Sigmoid colon (tissue), 7 donors: ENCODE data around the gene SYNDIG1L. TPM values are rescaled to one million over a fixed set of nuclear protein-coding genes. Genes with fewer than 3 reads are reported as not detected.

Experiments
- DNase-seq: peaks from one replicate; pipeline ENCODE4 v3.0.0-alpha.2; 2019
- H3K27ac ChIP-seq, 4 donors: fragments of 200-600 bp; sonication (generic); one replicate each; pipeline ENCODE4 v1.5.1; 2016 to 2019; ENCODE audit warnings: mild to moderate bottlenecking in 1 of 4
- H3K27me3 ChIP-seq, 3 donors: fragments of 200-600 bp; sonication (generic); one replicate each; pipeline ENCODE4 v1.5.1; 2019; ENCODE audit warnings: mild to moderate bottlenecking in 1 of 3
- H3K36me3 ChIP-seq, 4 donors: fragments of 200-600 bp; sonication (generic); one replicate each; pipeline ENCODE4 v1.5.1; 2016 to 2019
- H3K4me1 ChIP-seq, 4 donors: fragments of 200-600 bp; sonication (generic); one replicate each; pipeline ENCODE4 v1.5.1; 2017 to 2019
- H3K4me3 ChIP-seq, 4 donors: fragments of 200-600 bp; sonication (generic); one replicate each; pipeline ENCODE4 v1.5.1; 2017 to 2019; ENCODE audit warnings: mild to moderate bottlenecking in 2 of 4, moderate library complexity in 1 of 4
- H3K9me3 ChIP-seq, 4 donors: fragments of 200-600 bp in 3 of 4; sonication (generic) in 3 of 4; one replicate each; pipeline versions ENCODE4 v1.5.1 to v1.6.1; 2013 to 2019
- EP300 ChIP-seq, 4 donors: sonication (generic); formaldehyde crosslinking; IDR thresholded peaks; one replicate each; pipeline ENCODE4 v1.6.1; 2017; ENCODE audit warnings: antibody characterized with exemption in 4 of 4
- POLR2A ChIP-seq, 2 donors: fragments of 450-650 bp; IDR thresholded peaks; one replicate each; pipeline ENCODE4 v1.6.1; 2016; ENCODE audit warnings: antibody characterized with exemption in 2 of 2, mild to moderate bottlenecking in 2 of 2, moderate library complexity in 2 of 2
- POLR2AphosphoS5 ChIP-seq, 4 donors: sonication (generic); formaldehyde crosslinking; IDR thresholded peaks; one replicate each; pipeline ENCODE4 v1.6.1; 2017; ENCODE audit warnings: antibody characterized with exemption in 4 of 4
- WGBS, 2 donors: extraction: QIAGEN DNeasy Blood & Tissue Kit; methylation state at CpG; one replicate each; pipeline ENCODE4 v1.1.7; 2013; 5-methylcytosine and 5-hydroxymethylcytosine counted together
- intact Hi-C: fragments of 100-400 bp; cut with DNase I; formaldehyde crosslinking; loops from one replicate; pipeline ENCODE4 v1.15.1; 2023
- polyA plus RNA-seq, 3 donors: library from polyadenylated mRNA; stranded (reverse); fragments of 200-250 nt; gene quantifications; one replicate each; pipeline ENCODE4 v1.2.3, GENCODE V29; 2013
- total RNA-seq, 4 donors: library from RNA; depleted of rRNA; stranded (reverse); fragments of >200 nt; gene quantifications; one replicate each; pipeline ENCODE4 v1.1.0, GENCODE V29; 2016
- TF ChIP-seq, protein P1 (sequence below), 4 experiments: fragments of 450-650 bp in 3 of 4; fragments of 200-600 bp in 1 of 4; IDR thresholded peaks; one replicate each; pipeline ENCODE4 v1.5.1; 2016 to 2019; ENCODE audit warnings: antibody characterized with exemption in 4 of 4, mild to moderate bottlenecking in 3 of 4, moderate library complexity in 2 of 4
- donor health status: healthy with polysubstance abuse.
- donor health status: Bipolar disorder and iron deficiency.
- donor health status: healthy.

Gene SYNDIG1L
- total and polyA plus RNA-seq, 7 donors: under 0.01 to 1.7 (median 0.20) TPM; not detected in 4

DNA sequence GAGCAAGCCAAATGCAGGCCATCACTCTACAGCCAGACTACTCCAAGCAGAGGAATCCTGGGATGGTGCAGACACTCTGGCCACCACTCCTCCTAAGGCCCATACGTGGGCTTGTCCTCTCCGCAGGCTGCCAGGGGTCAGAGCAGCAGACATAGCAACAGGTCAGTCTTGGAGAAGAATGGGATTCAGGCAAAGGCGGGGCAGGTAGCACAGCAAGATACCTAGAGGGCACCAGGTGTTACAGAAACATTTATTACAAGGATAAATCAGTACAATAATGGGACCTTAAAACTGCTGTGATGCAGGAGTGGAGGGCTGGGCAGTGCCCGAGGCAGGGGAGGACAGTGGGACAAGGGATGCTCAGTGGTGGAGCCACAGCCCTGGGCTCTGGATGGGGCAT, 20.3 kb downstream of the SYNDIG1L start:
- Histone ChIP-seq H3K27ac (no peak overlapping the region), H3K27me3 (peaks cover 0 to 50% (median 8%) of the 10 kb centered on the region in 3 donors), H3K4me1 (peaks cover 0 to 14% (median 9%) of the 10 kb centered on the region in 4 donors), H3K4me3 (no peak overlapping the region), H3K36me3 (no peaks in the 10 kb centered on the region), H3K9me3 (no peaks in the 10 kb centered on the region)
- intact Hi-C loops: no loop called here
- no peak for TF ChIP-seq POLR2AphosphoS5 (IDR thresholded peaks at IDR 0.05)
- no peak for TF ChIP-seq POLR2A (IDR thresholded peaks at IDR 0.05)
- TF ChIP-seq, protein P1, sequence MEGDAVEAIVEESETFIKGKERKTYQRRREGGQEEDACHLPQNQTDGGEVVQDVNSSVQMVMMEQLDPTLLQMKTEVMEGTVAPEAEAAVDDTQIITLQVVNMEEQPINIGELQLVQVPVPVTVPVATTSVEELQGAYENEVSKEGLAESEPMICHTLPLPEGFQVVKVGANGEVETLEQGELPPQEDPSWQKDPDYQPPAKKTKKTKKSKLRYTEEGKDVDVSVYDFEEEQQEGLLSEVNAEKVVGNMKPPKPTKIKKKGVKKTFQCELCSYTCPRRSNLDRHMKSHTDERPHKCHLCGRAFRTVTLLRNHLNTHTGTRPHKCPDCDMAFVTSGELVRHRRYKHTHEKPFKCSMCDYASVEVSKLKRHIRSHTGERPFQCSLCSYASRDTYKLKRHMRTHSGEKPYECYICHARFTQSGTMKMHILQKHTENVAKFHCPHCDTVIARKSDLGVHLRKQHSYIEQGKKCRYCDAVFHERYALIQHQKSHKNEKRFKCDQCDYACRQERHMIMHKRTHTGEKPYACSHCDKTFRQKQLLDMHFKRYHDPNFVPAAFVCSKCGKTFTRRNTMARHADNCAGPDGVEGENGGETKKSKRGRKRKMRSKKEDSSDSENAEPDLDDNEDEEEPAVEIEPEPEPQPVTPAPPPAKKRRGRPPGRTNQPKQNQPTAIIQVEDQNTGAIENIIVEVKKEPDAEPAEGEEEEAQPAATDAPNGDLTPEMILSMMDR (IDR thresholded peaks at IDR 0.05): no peak
- TF ChIP-seq EP300 (IDR thresholded peaks at IDR 0.05): no peak
- DNase-seq: no peak
- 68 to 83% methylated on average over 4 of the region's 4 CpGs for WGBS, 2 donors

DNA sequence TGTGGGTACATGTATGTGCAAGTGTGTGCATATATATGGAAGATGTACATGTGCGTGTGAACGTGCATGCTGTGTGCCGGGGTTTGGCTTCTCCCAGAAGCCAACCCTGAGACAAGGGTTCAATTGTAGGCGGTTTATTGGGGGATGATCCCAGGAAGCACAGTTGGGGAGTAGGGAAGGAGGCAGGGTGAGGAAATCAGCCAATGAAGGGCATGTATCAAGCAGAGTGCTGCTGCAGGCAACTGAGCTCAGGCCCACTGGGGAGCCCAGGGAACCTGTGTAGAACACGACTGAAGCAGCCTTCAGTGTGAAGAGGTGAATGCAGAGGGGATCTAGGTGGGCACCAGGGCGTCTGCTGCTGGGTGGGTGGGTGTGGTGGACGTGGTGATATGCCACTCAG, 21.6 kb downstream of the SYNDIG1L start:
- Histone ChIP-seq H3K36me3 (no peaks in the 10 kb centered on the region), H3K27me3 (peaks cover 0 to 52% (median 8%) of the 10 kb centered on the region in 3 donors), H3K4me1 (peaks cover 0 to 14% (median 9%) of the 10 kb centered on the region in 4 donors), H3K27ac (no peak overlapping the region), H3K4me3 (no peak overlapping the region), H3K9me3 (no peaks in the 10 kb centered on the region)
- TF ChIP-seq POLR2A (IDR thresholded peaks at IDR 0.05) (no peak), EP300 (IDR thresholded peaks at IDR 0.05) (no peak), POLR2AphosphoS5 (IDR thresholded peaks at IDR 0.05) (no peak)
- TF ChIP-seq, protein P1 (IDR thresholded peaks at IDR 0.05): no peak
- 70 to 81% methylated on average over 7 of the region's 7 CpGs for WGBS, 2 donors
- intact Hi-C loops: no loop called here
- DNase-seq: no peak

DNA sequence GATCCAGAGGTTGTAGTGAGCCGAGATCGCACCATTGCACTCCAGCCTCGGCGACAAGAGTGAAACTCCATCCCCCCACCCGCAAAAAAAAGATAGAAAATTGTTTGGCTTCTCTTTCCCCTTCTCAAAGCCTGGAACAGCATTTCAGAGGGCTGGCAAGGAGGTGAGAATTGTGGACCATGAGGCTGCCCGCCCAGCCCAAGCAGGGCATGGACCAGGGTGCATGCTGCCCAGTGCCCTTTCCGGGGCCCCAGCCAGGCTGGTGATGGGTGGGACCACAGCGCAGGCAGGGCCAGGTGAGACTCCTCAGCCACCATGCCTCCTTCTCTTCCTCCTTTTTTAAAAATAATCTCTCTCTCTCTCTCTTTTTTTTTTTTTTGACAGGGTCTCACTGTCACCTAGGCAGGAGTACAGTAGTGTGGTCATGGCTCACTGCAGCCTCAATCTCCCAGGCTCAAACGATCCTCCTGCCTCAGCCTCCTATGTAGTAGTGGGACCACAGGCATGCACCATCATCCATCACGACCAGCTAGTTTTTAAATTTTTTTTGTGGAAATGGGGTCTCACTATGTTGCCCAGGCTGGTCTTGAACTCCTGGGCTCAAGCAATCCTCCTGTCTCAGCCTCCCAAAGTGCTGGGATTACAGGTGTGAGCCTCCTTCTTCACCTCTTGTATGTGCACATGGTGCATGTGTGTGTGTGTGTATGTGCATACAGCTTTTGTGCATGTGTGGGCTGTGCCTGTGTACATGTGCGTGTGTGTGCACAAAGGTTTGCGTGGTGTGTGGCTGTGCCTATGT, 22.2 kb downstream of the SYNDIG1L start:
- peaks cover 0 to 46% (median 8%) of the 10 kb centered on the region in 3 donors for H3K27me3 ChIP-seq
- WGBS, 2 donors: 88 to 94% methylated on average over 12 of the region's 12 CpGs
- DNase-seq: no peak

DNA sequence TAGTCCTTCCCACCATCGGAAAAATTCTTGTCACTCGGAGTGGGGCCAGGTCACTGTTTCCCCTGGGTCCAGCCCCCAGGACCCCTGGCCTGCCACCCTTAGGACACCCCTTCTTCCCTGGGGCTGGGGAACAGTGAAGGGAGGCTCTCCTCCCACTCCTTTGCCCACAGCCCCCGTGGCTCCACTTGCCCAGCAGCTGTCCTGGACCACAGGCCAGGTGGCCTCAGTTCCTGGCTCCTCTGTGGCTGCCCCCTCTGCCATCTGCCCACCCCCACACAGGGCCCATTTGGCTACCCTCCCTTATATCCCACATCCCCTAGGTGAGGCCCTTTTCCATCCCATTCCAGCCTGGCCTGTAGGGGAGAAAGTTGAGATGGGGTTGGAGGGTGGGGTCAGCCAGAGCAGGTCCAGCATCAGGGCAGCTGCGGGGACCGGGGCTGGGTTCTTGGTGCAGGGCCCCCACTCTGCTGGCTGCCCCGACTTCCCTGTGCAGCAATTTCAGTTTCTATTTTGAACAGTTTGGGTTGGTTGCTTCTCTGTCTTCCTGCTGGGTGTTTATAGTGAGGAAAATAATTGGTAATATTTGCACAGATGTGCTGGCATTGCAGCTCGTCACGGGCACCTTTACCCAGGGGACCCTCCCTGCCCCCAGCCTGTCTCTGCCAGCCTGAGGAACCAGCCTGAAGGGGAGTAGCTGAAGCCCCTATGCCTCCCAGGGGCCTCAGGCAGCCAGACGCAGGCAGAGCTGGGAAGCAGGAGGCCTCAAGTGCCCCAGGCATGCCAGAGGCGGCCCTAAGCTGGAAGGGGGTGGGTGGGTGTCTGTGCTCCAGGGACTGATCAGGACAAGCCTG, 23.4 kb downstream of the SYNDIG1L start:
- 25 to 43% methylated on average over 10 of the region's 10 CpGs for WGBS, 2 donors
- DNase-seq: peak; percentile 52
- intact Hi-C loops: no loop called here

More for the DNA sequence above, 22.2 kb downstream of the SYNDIG1L start:
- TF ChIP-seq POLR2A (IDR thresholded peaks at IDR 0.05): no peak
- TF ChIP-seq EP300 (IDR thresholded peaks at IDR 0.05): no peak
- no peak for TF ChIP-seq POLR2AphosphoS5 (IDR thresholded peaks at IDR 0.05)
- TF ChIP-seq, protein P1 (IDR thresholded peaks at IDR 0.05): no peak
- H3K9me3 ChIP-seq: no peaks in the 10 kb centered on the region
- no peaks in the 10 kb centered on the region for H3K36me3 ChIP-seq
- H3K4me3 ChIP-seq: no peak overlapping the region
- intact Hi-C loops: no loop called here
- peaks cover 0 to 14% (median 9%) of the 10 kb centered on the region in 4 donors for H3K4me1 ChIP-seq
- no peak overlapping the region for H3K27ac ChIP-seq

More for the DNA sequence above, 23.4 kb downstream of the SYNDIG1L start:
- no peak for TF ChIP-seq POLR2A (IDR thresholded peaks at IDR 0.05)
- TF ChIP-seq, protein P1 (IDR thresholded peaks at IDR 0.05): no peak
- no peak for TF ChIP-seq POLR2AphosphoS5 (IDR thresholded peaks at IDR 0.05)
- no peak for TF ChIP-seq EP300 (IDR thresholded peaks at IDR 0.05)
- Histone ChIP-seq H3K36me3 (no peaks in the 10 kb centered on the region), H3K27ac (no peak overlapping the region), H3K4me1 (peaks cover 0 to 14% (median 9%) of the 10 kb centered on the region in 4 donors), H3K27me3 (peaks cover 0 to 48% (median 8%) of the 10 kb centered on the region in 3 donors), H3K9me3 (no peaks in the 10 kb centered on the region), H3K4me3 (no peak overlapping the region)
